Activated CD8-positive, alpha-beta memory T cell treated with anti-CD3 and anti-CD28 coated beads, Interleukin-2, amount 50 U/mL, for 48 hours (primary cell): ENCODE results near the gene REXO5.

Experiments used
- DNase-seq: peaks from one replicate; pipeline ENCODE4 v3.0.0-alpha.2; 2020

The REXO5 gene

GRCh38 chr16:20879175-20880040 is 73.1 kb downstream of the REXO5 start:
- DNase-seq: no peak

- DNase-seq: no peak
Observed at GRCh38 chr16:20880867-20881502, 74.7 kb downstream of the REXO5 start.

DNA sequence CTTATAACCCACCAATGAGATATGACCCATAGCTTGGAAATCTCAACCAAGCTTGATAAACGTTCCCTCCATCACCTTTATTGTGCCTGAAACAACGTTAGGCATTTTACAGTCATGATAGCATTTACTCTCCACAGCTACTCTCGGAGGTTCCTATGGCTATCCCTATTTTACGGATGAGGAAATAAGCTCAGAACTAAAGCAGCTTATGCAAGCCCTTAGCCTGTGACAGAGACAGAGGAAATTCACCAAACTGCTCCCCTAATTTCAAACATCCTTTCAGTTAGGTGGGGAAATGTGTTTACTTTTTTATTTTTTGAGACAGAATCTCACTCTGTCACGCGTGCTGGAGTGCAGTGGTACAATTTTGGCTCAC is 75.2 kb downstream of the REXO5 start:
- DNase-seq: no peak

DNA sequence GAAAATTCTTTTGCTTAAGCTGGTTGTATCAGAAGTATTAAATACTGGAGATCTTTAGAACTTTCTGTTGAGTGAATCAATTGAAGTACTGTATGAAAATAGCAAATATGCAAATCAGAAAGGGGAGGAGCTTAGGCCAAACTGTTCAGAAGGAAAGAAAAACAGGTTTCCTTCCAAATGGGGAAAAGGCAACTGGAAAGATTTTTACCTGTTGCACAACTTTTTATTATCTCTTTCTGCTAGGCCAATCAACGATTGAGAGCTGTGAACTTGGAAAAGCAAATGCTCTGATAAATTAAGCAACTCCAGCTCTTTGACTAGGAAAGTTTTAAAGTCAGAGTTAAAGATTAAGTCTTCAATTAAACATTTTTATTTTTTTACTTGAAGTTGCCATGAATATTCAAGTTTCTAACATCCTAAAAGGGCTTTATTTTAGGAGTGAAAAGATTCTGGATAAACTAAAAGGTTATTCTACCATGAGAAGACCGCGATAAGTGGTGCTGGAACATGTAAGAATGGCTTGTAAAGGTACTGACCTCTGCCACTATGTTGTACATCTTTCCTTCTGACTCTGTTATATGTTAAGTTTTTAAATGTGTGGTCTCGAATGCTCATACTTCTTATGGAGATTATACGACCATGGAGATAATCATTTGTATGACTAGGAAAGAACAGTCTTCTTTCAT is 77.4 kb downstream of the REXO5 start:
- DNase-seq: no peak

DNA sequence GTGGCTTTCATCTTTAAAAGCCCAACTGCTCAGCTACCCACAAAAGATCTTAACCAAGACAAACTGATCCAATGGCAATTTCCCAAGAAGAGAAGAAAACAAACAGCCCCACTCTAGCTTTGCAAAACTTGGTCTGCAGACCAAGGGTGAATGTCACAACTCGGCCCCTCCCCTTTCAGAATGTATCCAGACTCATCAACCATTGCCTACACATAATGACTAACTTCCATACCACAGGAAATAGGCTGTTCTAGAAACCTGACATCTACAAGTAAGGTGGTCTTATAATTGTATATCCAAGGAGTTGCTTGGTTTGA is 77.9 kb downstream of the REXO5 start:
- DNase-seq: no peak

GRCh38 chr16:20886320-20886719 is 80.0 kb downstream of the REXO5 start:
- DNase-seq: no peak

- DNase-seq: no peak
Observed at GRCh38 chr16:20887207-20887606, 80.9 kb downstream of the REXO5 start.

- DNase-seq: no peak
Observed at GRCh38 chr16:20889625-20890275, 83.4 kb downstream of the REXO5 start.

DNA sequence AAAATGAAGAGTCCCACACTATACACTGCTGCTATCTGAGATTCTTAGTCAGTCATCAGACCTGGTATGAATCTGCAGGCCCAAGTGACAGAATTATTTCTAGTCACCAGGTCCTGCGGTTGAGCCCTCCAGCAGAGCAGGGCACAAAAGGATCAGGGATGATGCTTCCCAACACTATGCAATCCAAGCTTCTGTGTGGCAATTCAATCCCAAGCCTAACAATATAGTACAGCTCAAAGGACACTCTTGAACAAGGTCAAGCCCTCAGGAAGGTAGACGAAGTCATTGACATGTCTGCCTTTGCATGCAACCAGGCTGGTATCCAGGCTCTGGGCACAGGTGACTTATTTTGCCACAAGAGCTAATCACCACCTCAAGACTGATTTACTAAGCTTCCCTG is 88.1 kb downstream of the REXO5 start:
- DNase-seq: no peak

GRCh38 chr16:20897253-20897897 is 91.0 kb downstream of the REXO5 start:
- no peak for DNase-seq

DNA sequence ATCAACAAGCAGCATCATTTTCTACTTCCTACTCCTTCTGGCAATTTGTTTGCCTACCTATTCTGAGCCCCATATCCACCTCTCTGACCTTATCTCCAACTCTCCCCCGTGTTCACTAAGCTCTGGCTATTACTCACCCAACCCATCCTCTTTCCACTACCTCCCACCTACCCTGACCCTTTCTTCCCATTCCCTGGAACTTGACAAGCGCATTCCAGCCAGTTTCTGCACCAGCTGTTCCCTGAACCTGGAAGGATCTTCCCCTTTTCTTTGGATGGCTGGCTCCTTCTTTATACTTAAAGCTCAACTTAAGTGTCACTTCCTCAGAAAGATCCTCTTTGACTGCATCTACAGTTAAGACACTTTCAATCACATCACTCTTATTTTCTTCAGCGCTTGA is 91.6 kb downstream of the REXO5 start:
- no peak for DNase-seq

- DNase-seq: no peak
Observed at GRCh38 chr16:20899071-20899470, 92.7 kb downstream of the REXO5 start.
